Erythroblast (primary cell): ENCODE results near the gene KDM5C.

ENCODE experiments used
- GATA1 ChIP-seq: IDR thresholded peaks from 2 replicates; pipeline ENCODE4 v1.6.1; 2011; ENCODE audit warnings: low read depth, mild to moderate bottlenecking, control low read depth, low read length, moderate library complexity
- POLR2A ChIP-seq: IDR thresholded peaks from 2 replicates; pipeline ENCODE4 v1.6.1; 2011; ENCODE audit warnings: mild to moderate bottlenecking, low read length

DNA sequence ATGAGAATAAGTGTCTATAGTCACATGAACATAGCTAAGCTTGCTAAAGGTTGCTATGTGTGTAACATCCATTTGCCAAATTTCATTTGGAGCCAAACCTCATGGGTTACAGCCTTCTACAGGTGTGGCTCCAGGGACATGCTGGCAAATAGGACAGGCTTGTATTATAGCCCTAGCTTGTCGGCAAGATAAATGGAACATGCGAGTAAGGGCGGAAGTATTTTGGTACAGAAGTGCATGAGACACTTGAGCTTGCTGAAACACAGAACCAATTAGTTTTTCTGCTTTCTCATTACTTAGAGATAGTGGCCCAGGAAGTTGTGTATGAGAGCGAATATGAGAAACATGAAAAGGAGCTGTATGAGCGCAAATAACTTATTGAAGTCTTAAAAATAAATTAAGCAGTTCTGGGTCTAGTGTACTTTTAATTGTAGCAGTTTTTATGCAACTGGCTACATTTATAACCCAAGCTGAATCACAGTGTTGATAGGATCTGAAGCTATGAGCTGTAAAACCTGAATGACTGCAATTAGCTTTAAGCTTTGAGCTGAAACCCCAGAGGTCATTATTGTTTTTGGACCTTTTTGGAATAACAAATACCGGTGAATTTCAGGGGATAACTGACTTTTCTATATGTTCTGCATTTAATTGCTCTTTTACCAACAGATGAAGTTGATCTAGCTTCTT, 64.6 kb downstream of the KDM5C start:
- TF ChIP-seq POLR2A (no peak), GATA1 (no peak)
